IMR-90 (cell line): ENCODE data around the gene CD101. TPM values are rescaled to one million over a fixed set of nuclear protein-coding genes. Genes with fewer than 3 reads are reported as not detected.

Source experiments
- ATAC-seq: fragments of 200-7000 bp; cut with Tn5 transposase; 2 replicates; pipeline ENCODE4 v1.9.1; 2020; ENCODE audit warnings: low read depth, mild to moderate bottlenecking, moderate library complexity
- BruUV-seq: library from RNA; stranded (reverse); fragments of 400-500 nt; replicated peaks from 2 replicates; lab custom pipeline; 2021; lab: Mats Ljungman, UMichigan
- CTCF ChIA-PET: fragments of 300-600 bp; formaldehyde crosslinking; extraction: SDS; loops from one replicate; lab custom pipeline; 2021; ENCODE audit warnings: antibody characterized with exemption; lab: Yijun Ruan, JAX
- POLR2A ChIA-PET: fragments of 300-600 bp; sonication (Branson Sonifier 250); formaldehyde crosslinking; loops from one replicate; lab custom pipeline; 2022; ENCODE audit warnings: antibody characterized with exemption; ENCODE audit not compliant: unreplicated experiment; lab: Charles Lee
- DNase-seq: peaks from one replicate; pipeline ENCODE4 v3.0.0; 2013
- H2AFZ ChIP-seq: replicated peaks from 2 replicates; pipeline ENCODE3; 2013; ENCODE audit warnings: low read length, mild to moderate bottlenecking; ENCODE audit not compliant: poor library complexity
- H2AK5ac ChIP-seq: 2 replicates; pipeline ENCODE4 v1.6.1; 2013; ENCODE audit warnings: low read depth, low read length, inconsistent platforms
- H2AK9ac ChIP-seq: replicated peaks from 2 replicates; pipeline ENCODE3; 2013; ENCODE audit warnings: mild to moderate bottlenecking, low read depth, low read length, moderate library complexity; ENCODE audit not compliant: poor library complexity
- H2BK120ac ChIP-seq: 2 replicates; pipeline ENCODE4 v1.6.1; 2013; ENCODE audit warnings: low read depth, low read length, inconsistent platforms
- H2BK15ac ChIP-seq: 3 replicates; pipeline ENCODE4 v1.6.1; 2013; ENCODE audit warnings: low read depth, low read length, inconsistent platforms
- H2BK20ac ChIP-seq: 2 replicates; pipeline ENCODE4 v1.6.1; 2013; ENCODE audit warnings: low read depth, mild to moderate bottlenecking, inconsistent platforms, low read length, moderate library complexity
- H2BK5ac ChIP-seq: 2 replicates; pipeline ENCODE4 v1.6.1; 2013; ENCODE audit warnings: mild to moderate bottlenecking, low read depth, low read length, inconsistent platforms; ENCODE audit not compliant: poor library complexity, severe bottlenecking
- H3K14ac ChIP-seq: replicated peaks from 2 replicates; pipeline ENCODE4 v1.6.1; 2013; ENCODE audit warnings: low read depth, low read length, inconsistent platforms
- H3K18ac ChIP-seq: 2 replicates; pipeline ENCODE4 v1.6.1; 2013; ENCODE audit warnings: low read depth, low read length, control low read depth
- H3K23ac ChIP-seq: 2 replicates; pipeline ENCODE4 v1.6.1; 2013; ENCODE audit warnings: low read depth, low read length, inconsistent platforms
- H3K27ac ChIP-seq: 2 replicates; pipeline ENCODE4 v1.5.1; 2013; ENCODE audit warnings: mild to moderate bottlenecking, control low read depth, low read length; ENCODE audit not compliant: insufficient read depth
- H3K27me3 ChIP-seq: 2 replicates; pipeline ENCODE4 v1.6.1; 2013; ENCODE audit warnings: low read length; ENCODE audit not compliant: control insufficient read depth, insufficient read depth
- H3K36me3 ChIP-seq: 2 replicates; pipeline ENCODE4 v1.6.1; 2013; ENCODE audit warnings: low read length, mixed read lengths; ENCODE audit not compliant: control insufficient read depth, insufficient read depth
- H3K4ac ChIP-seq: 2 replicates; pipeline ENCODE4 v1.6.1; 2013; ENCODE audit warnings: low read depth, low read length, inconsistent platforms
- H3K4me1 ChIP-seq: 2 replicates; pipeline ENCODE4 v1.6.1; 2013; ENCODE audit warnings: low read length, mixed read lengths; ENCODE audit not compliant: control insufficient read depth, insufficient read depth
- H3K4me2 ChIP-seq: 2 replicates; pipeline ENCODE4 v1.6.1; 2013; ENCODE audit warnings: low read depth, mild to moderate bottlenecking, control low read depth, low read length, moderate library complexity
- H3K4me3 ChIP-seq: 2 replicates; pipeline ENCODE4 v1.5.1; 2013; ENCODE audit warnings: low read depth, mild to moderate bottlenecking, control low read depth, low read length, moderate library complexity; ENCODE audit not compliant: insufficient read depth
- H3K56ac ChIP-seq: 2 replicates; pipeline ENCODE4 v1.6.1; 2013; ENCODE audit warnings: low read length, inconsistent platforms; ENCODE audit not compliant: insufficient read depth; ENCODE audit errors: extremely low read depth
- H3K79me1 ChIP-seq, 2 experiments: 2 replicates each; pipeline ENCODE4 v1.6.1; 2013; ENCODE audit warnings: low read length in 2 of 2, inconsistent platforms in 1 of 2, low read depth in 1 of 2
- H3K9ac ChIP-seq: 2 replicates; pipeline ENCODE4 v1.6.1; 2013; ENCODE audit warnings: low read depth, low read length, control low read depth
- H3K9me1 ChIP-seq: 2 replicates; pipeline ENCODE4 v1.6.1; 2013; ENCODE audit warnings: low read length, inconsistent platforms; ENCODE audit not compliant: insufficient read depth
- H3K9me3 ChIP-seq: 2 replicates; pipeline ENCODE4 v1.6.1; 2013; ENCODE audit warnings: low read length; ENCODE audit not compliant: control insufficient read depth, insufficient read depth
- H4K20me1 ChIP-seq: 2 replicates; pipeline ENCODE4 v1.6.1; 2013; ENCODE audit warnings: low read length, inconsistent platforms; ENCODE audit not compliant: insufficient read depth
- H4K5ac ChIP-seq: 2 replicates; pipeline ENCODE4 v1.6.1; 2013; ENCODE audit warnings: mild to moderate bottlenecking, low read depth, low read length, control low read depth
- H4K8ac ChIP-seq, 2 experiments: 2 replicates each; pipeline ENCODE4 v1.6.1; 2013; ENCODE audit warnings: low read depth in 2 of 2, low read length in 2 of 2, control low read depth in 1 of 2, inconsistent platforms in 1 of 2
- H4K91ac ChIP-seq: 2 replicates; pipeline ENCODE4 v1.6.1; 2013; ENCODE audit warnings: low read depth, low read length, inconsistent platforms; ENCODE audit not compliant: insufficient read depth
- FOS ChIP-seq: fragments of 150-350 bp; IDR thresholded peaks from 2 replicates; pipeline ENCODE4 v1.6.1; 2016; ENCODE audit warnings: low read depth, low read length
- NFE2L2 ChIP-seq: fragments of 150-350 bp; IDR thresholded peaks from 2 replicates; pipeline ENCODE4 v1.6.1; 2016; ENCODE audit warnings: low read depth, mild to moderate bottlenecking, low read length
- POLR2A ChIP-seq: IDR thresholded peaks from 2 replicates; pipeline ENCODE4 v1.6.1; 2012; ENCODE audit warnings: mild to moderate bottlenecking, low read depth, low read length
- RFX5 ChIP-seq: IDR thresholded peaks from 2 replicates; pipeline ENCODE4 v1.8.0; 2012; ENCODE audit warnings: low read depth, mild to moderate bottlenecking, low read length, moderate library complexity
- SMC3 ChIP-seq: fragments of 150-350 bp; IDR thresholded peaks from 2 replicates; pipeline ENCODE4 v1.6.1; 2016; ENCODE audit warnings: low read depth, mild to moderate bottlenecking, antibody characterized with exemption, low read length, moderate library complexity
- WGBS, 2 experiments: methylation state at CpG; one replicate each; pipeline versions ENCODE4 v1.1.5 to v1.1.7; 2013; ENCODE audit warnings: missing lambda C conversion rate in 2 of 2; ENCODE audit not compliant: insufficient read length in 1 of 2; ENCODE audit errors: extremely low coverage in 2 of 2; 5-methylcytosine and 5-hydroxymethylcytosine counted together
- dilution Hi-C: fragments of 300-500 bp; cut with HindIII; formaldehyde crosslinking; loops from one replicate; pipeline ENCODE4 v1.14.3; 2018; ENCODE audit warnings: low sequenced_read_pairs; ENCODE audit not compliant: unreplicated experiment
- in situ Hi-C: fragments of 300-500 bp; cut with MboI; formaldehyde crosslinking; loops from 3 replicates; pipeline ENCODE4 v1.14.3; 2019; ENCODE audit warnings: low sequenced_read_pairs, inconsistent platforms, mixed read lengths
- intact Hi-C: fragments of 100-400 bp; cut with micrococcal nuclease; formaldehyde crosslinking; loops from 2 replicates; pipeline ENCODE4 v1.10.0; 2022
- polyA plus RNA-seq, 3 experiments: library from polyadenylated mRNA; depleted of rRNA; stranded (reverse); fragments of >200 nt; gene quantifications; 2 replicates each; pipeline ENCODE4 v1.2.3, GENCODE V29; 2012; ENCODE audit warnings: low replicate concordance in 1 of 3
- total RNA-seq: library from RNA; depleted of rRNA; stranded (reverse); fragments of >200 nt; gene quantifications from 2 replicates; pipeline ENCODE4 v1.2.3, GENCODE V29; 2012

CD101 gene
- total and polyA plus RNA-seq, 2 of the 4 experiments (the other 2 are of a cell fraction) = not detected

GRCh38 chr1:116954440-116954839, 47.1 kb upstream of the CD101 start:
- Histone ChIP-seq H4K91ac (no peak overlapping the region), H2AFZ (no peak overlapping the region), H3K79me1 (no peaks in the 10 kb centered on the region), H3K36me3 (no peaks in the 10 kb centered on the region), H3K4me2 (no peak overlapping the region), H3K9me3 (no peaks in the 10 kb centered on the region), H4K20me1 (no peaks in the 10 kb centered on the region), H4K8ac (no peak overlapping the region), H3K9ac (no peak overlapping the region), H2BK120ac (no peak overlapping the region), H4K5ac (no peak overlapping the region), H3K27me3 (no peaks in the 10 kb centered on the region; the same call in 1 of the 2 replicates), H3K14ac (no peak overlapping the region), H2AK5ac (no peak overlapping the region), H3K4ac (no peak overlapping the region), H3K56ac (no peak overlapping the region), H2BK15ac (no peak overlapping the region), H3K27ac (no peak overlapping the region), H2AK9ac (no peak overlapping the region), H3K18ac (no peak overlapping the region), H3K9me1 (no peaks in the 10 kb centered on the region), H3K4me3 (no peak overlapping the region), H2BK5ac (no peak overlapping the region), H3K4me1 (no peaks in the 10 kb centered on the region), H3K23ac (no peak overlapping the region), H2BK20ac (no peak overlapping the region)
- ATAC-seq = no peak
- ChIA-PET CTCF (no interaction called here), POLR2A (no interaction called here)
- WGBS, 2 experiments = no CpG with 5 or more reads among the region's 3 CpGs
- intact Hi-C loops = no loop called here
- BruUV-seq = no TSS peak
- DNase-seq = no peak
- in situ Hi-C loops = no loop called here
- TF ChIP-seq NFE2L2 (no peak), FOS (no peak), POLR2A (no peak), RFX5 (no peak), SMC3 (no peak)
- dilution Hi-C loops = no loop called here
